HG03342 (cell line): ENCODE measurements around the gene GDF10.

Source experiments
- ATAC-seq: cut with Tn5 transposase; IDR thresholded peaks from one replicate; pipeline ENCODE4 v1.9.1; 2021; ENCODE audit warnings: mild to moderate bottlenecking, moderate library complexity; ENCODE audit not compliant: unreplicated experiment

The GDF10 gene

GRCh38 chr10:47291682-47292081 is 8.3 kb upstream of the GDF10 start:
- ATAC-seq, result no peak

- ATAC-seq, result no peak
These were observed 5.9 kb upstream of the GDF10 start for GRCh38 chr10:47294057-47294456.

- no peak for ATAC-seq
These were observed 5.5 kb upstream of the GDF10 start for GRCh38 chr10:47294501-47294900.

GRCh38 chr10:47295411-47295810 is 4.6 kb upstream of the GDF10 start:
- ATAC-seq, result no peak

- ATAC-seq, result no peak
These were observed 3.7 kb upstream of the GDF10 start for GRCh38 chr10:47296156-47296894.

- no peak for ATAC-seq
These were observed 3.1 kb upstream of the GDF10 start for GRCh38 chr10:47296941-47297340.

GRCh38 chr10:47297866-47298540 is 2.0 kb upstream of the GDF10 start:
- ATAC-seq, result no peak

GRCh38 chr10:47298715-47299114 is 1.3 kb upstream of the GDF10 start:
- no peak for ATAC-seq

- ATAC-seq, result no peak
These were observed 483 bp downstream of the GDF10 start for GRCh38 chr10:47300429-47300931.

- ATAC-seq, result no peak
These were observed 1.8 kb downstream of the GDF10 start for GRCh38 chr10:47301833-47302232.

- ATAC-seq, result no peak
These were observed 3.1 kb downstream of the GDF10 start for GRCh38 chr10:47303105-47303504.

- ATAC-seq, result no peak
These were observed 3.9 kb downstream of the GDF10 start for GRCh38 chr10:47303866-47304265.

- no peak for ATAC-seq
These were observed 5.6 kb downstream of the GDF10 start for GRCh38 chr10:47305566-47305965.

GRCh38 chr10:47306387-47307210 is 6.6 kb downstream of the GDF10 start:
- ATAC-seq, result no peak

GRCh38 chr10:47307381-47307780 is 7.4 kb downstream of the GDF10 start:
- no peak for ATAC-seq

- ATAC-seq, result no peak
These were observed 8.8 kb downstream of the GDF10 start for GRCh38 chr10:47308775-47309174.

GRCh38 chr10:47309408-47310089 is 9.6 kb downstream of the GDF10 start:
- ATAC-seq, result no peak

- no peak for ATAC-seq
These were observed 10.1 kb downstream of the GDF10 start for GRCh38 chr10:47310090-47310505.

- no peak for ATAC-seq
These were observed 11.4 kb downstream of the GDF10 start for GRCh38 chr10:47311193-47311931.
